Nephron progenitor cell (in vitro differentiated cells): ENCODE data around the gene KRTAP16-1.

ENCODE experiments used
- DNase-seq: peaks from one replicate; pipeline ENCODE4 v3.0.0; 2021
- H3K27ac Mint-ChIP-seq: 2 replicates; pipeline ENCODE4 v1.8.0; 2021; ENCODE audit warnings: mild to moderate bottlenecking, moderate library complexity, mixed read lengths
- H3K27me3 Mint-ChIP-seq: 2 replicates; pipeline ENCODE4 v1.8.0; 2021; ENCODE audit warnings: mild to moderate bottlenecking, low read depth, mixed read lengths; ENCODE audit not compliant: poor library complexity
- H3K36me3 Mint-ChIP-seq: 2 replicates; pipeline ENCODE4 v1.8.0; 2021; ENCODE audit warnings: low read depth, mixed read lengths
- H3K4me1 Mint-ChIP-seq: 2 replicates; pipeline ENCODE4 v1.8.0; 2021; ENCODE audit warnings: mixed read lengths
- H3K4me3 Mint-ChIP-seq: 2 replicates; pipeline ENCODE4 v1.8.0; 2021; ENCODE audit warnings: mild to moderate bottlenecking, moderate library complexity, mixed read lengths
- H3K9me3 Mint-ChIP-seq: 2 replicates; pipeline ENCODE4 v1.8.0; 2021; ENCODE audit warnings: mild to moderate bottlenecking, moderate library complexity, mixed read lengths
- CTCF ChIP-seq: fragments of 200-600 bp; sonication (generic); IDR thresholded peaks from 2 replicates; pipeline ENCODE4 v1.5.0; 2021; ENCODE audit warnings: antibody characterized with exemption

Gene KRTAP16-1

GRCh38 chr17:41326173-41327145 lies 17.4 kb upstream of the KRTAP16-1 start:
- H3K36me3 Mint-ChIP-seq, result no peaks in the 10 kb centered on the region
- no peak for TF ChIP-seq CTCF
- no peak for DNase-seq

GRCh38 chr17:41325611-41326010 lies 16.5 kb upstream of the KRTAP16-1 start:
- no peak for TF ChIP-seq CTCF
- Mint-ChIP-seq H3K9me3 (peaks cover 4% of the 10 kb centered on the region), H3K36me3 (no peaks in the 10 kb centered on the region), H3K27me3 (peaks cover 6% of the 10 kb centered on the region), H3K4me1 (peaks cover 9% of the 10 kb centered on the region), H3K27ac (no peak overlapping the region), H3K4me3 (no peak overlapping the region)
- no peak for DNase-seq

More at GRCh38 chr17:41326173-41327145, 17.4 kb upstream of the KRTAP16-1 start:
- peaks cover 9% of the 10 kb centered on the region for H3K4me1 Mint-ChIP-seq
- H3K27ac Mint-ChIP-seq, result no peak overlapping the region
- H3K4me3 Mint-ChIP-seq, result no peak overlapping the region
- no peaks in the 10 kb centered on the region for H3K9me3 Mint-ChIP-seq
- peaks cover 7% of the 10 kb centered on the region for H3K27me3 Mint-ChIP-seq

- H3K27ac Mint-ChIP-seq, result no peak overlapping the region
- H3K9me3 Mint-ChIP-seq, result peaks cover 9% of the 10 kb centered on the region
- no peak overlapping the region for H3K4me3 Mint-ChIP-seq
- TF ChIP-seq CTCF, result no peak
- H3K36me3 Mint-ChIP-seq, result peaks cover 1% of the 10 kb centered on the region
- DNase-seq, result no peak
- peaks cover 9% of the 10 kb centered on the region for H3K4me1 Mint-ChIP-seq
- H3K27me3 Mint-ChIP-seq, result peaks cover 3% of the 10 kb centered on the region
Observed at GRCh38 chr17:41325126-41325525, 16.0 kb upstream of the KRTAP16-1 start.

GRCh38 chr17:41324180-41325075 lies 15.3 kb upstream of the KRTAP16-1 start:
- DNase-seq, result no peak
- H3K36me3 Mint-ChIP-seq, result peaks cover 5% of the 10 kb centered on the region

More at GRCh38 chr17:41324180-41325075, 15.3 kb upstream of the KRTAP16-1 start:
- H3K4me1 Mint-ChIP-seq, result peaks cover 9% of the 10 kb centered on the region
- no peak overlapping the region for H3K27ac Mint-ChIP-seq
- peaks cover 6% of the 10 kb centered on the region for H3K27me3 Mint-ChIP-seq
- H3K9me3 Mint-ChIP-seq, result peaks cover 16% of the 10 kb centered on the region
- H3K4me3 Mint-ChIP-seq, result no peak overlapping the region
- peak; percentile 8 for TF ChIP-seq CTCF
